H1 (cell line): ENCODE data around the gene NSUN4. TPM values are rescaled to one million over a fixed set of nuclear protein-coding genes. Genes with fewer than 3 reads are reported as not detected.

Experiments
- ASH2L ChIP-seq: fragments of 200-600, 300-600 bp; sonication (generic); IDR thresholded peaks from one replicate; pipeline ENCODE4 v1.7.1; 2017; ENCODE audit warnings: low read length
- ATF2 ChIP-seq: IDR thresholded peaks from 2 replicates; pipeline ENCODE4 v1.6.1; 2012; ENCODE audit warnings: low read length, inconsistent platforms
- BRCA1 ChIP-seq: IDR thresholded peaks from 2 replicates; pipeline ENCODE4 v1.6.1; 2012; ENCODE audit warnings: low read depth, low read length, improper control_type of control experiment
- CBX5 ChIP-seq: fragments of 300-800, 300-1000 bp; sonication (generic); IDR thresholded peaks from 2 replicates; pipeline ENCODE4 v1.7.1; 2016; ENCODE audit warnings: antibody characterized with exemption, low read length, low read depth
- CEBPB ChIP-seq: IDR thresholded peaks from 2 replicates; pipeline ENCODE4 v1.6.1; 2012; ENCODE audit warnings: low read depth, low read length
- CTCF ChIP-seq, 3 experiments: IDR thresholded peaks; 1 replicate in 2 of 3; 2 replicates in 1 of 3; pipeline versions ENCODE4 v1.5.1 to v1.6.1; 2011; ENCODE audit warnings: low read length in 3 of 3, mild to moderate bottlenecking in 3 of 3, inconsistent platforms in 2 of 3, low read depth in 1 of 3, moderate library complexity in 1 of 3; ENCODE audit not compliant: insufficient read depth in 1 of 3; ENCODE audit errors: control extremely low read depth in 1 of 3
- EP300 ChIP-seq, 2 experiments: IDR thresholded peaks; 1 replicate in 1 of 2; 2 replicates in 1 of 2; pipeline ENCODE4 v1.6.1; 2011 to 2012; ENCODE audit warnings: low read depth in 2 of 2, low read length in 2 of 2, mild to moderate bottlenecking in 2 of 2, borderline replicate concordance in 1 of 2, inconsistent platforms in 1 of 2, moderate library complexity in 1 of 2
- GTF2F1 ChIP-seq: IDR thresholded peaks from 2 replicates; pipeline ENCODE4 v1.6.1; 2012; ENCODE audit warnings: low read depth, low read length, improper control_type of control experiment, borderline replicate concordance
- HDAC2 ChIP-seq, 2 experiments: fragments of 300-600 bp in 1 of 2; sonication (generic) in 1 of 2; IDR thresholded peaks; 2 replicates each; pipeline ENCODE4 v1.6.1; 2011 to 2012; ENCODE audit warnings: low read depth in 2 of 2, low read length in 2 of 2, mild to moderate bottlenecking in 2 of 2, moderate library complexity in 2 of 2, borderline replicate concordance in 1 of 2, inconsistent platforms in 1 of 2
- HDAC6 ChIP-seq: IDR thresholded peaks from one replicate; pipeline ENCODE4 v1.7.1; 2012; ENCODE audit warnings: low read depth, mild to moderate bottlenecking, inconsistent platforms, low read length, moderate library complexity
- NANOG ChIP-seq: IDR thresholded peaks from 2 replicates; pipeline ENCODE4 v1.6.1; 2011; ENCODE audit warnings: low read length, low read depth, mild to moderate bottlenecking, inconsistent platforms; ENCODE audit not compliant: insufficient read depth, poor library complexity, severe bottlenecking
- POLR2A ChIP-seq, 2 experiments: IDR thresholded peaks; 1 replicate in 1 of 2; 2 replicates in 1 of 2; pipeline ENCODE4 v1.6.1; 2011; ENCODE audit warnings: low read depth in 2 of 2, low read length in 2 of 2, mild to moderate bottlenecking in 2 of 2; ENCODE audit errors: control extremely low read depth in 1 of 2
- RAD21 ChIP-seq, 2 experiments: IDR thresholded peaks in 1 of 2; conservative IDR thresholded peaks in 1 of 2; 2 replicates each; pipeline ENCODE4 v1.6.1; 2011; ENCODE audit warnings: low read depth in 2 of 2, low read length in 2 of 2, improper control_type of control experiment in 1 of 2, inconsistent platforms in 1 of 2, mild to moderate bottlenecking in 1 of 2, moderate library complexity in 1 of 2
- RFX5 ChIP-seq: IDR thresholded peaks from 2 replicates; pipeline ENCODE4 v1.6.1; 2011; ENCODE audit warnings: low read depth, low read length, improper control_type of control experiment, borderline replicate concordance
- SIN3A ChIP-seq, 2 experiments: IDR thresholded peaks in 1 of 2; conservative IDR thresholded peaks in 1 of 2; 2 replicates each; pipeline ENCODE4 v1.6.1; 2011 to 2012; ENCODE audit warnings: low read length in 2 of 2, improper control_type of control experiment in 1 of 2, low read depth in 1 of 2, mild to moderate bottlenecking in 1 of 2
- SRF ChIP-seq: IDR thresholded peaks from 2 replicates; pipeline ENCODE4 v1.6.1; 2011; ENCODE audit warnings: mild to moderate bottlenecking, low read depth, low read length, moderate library complexity
- TAF7 ChIP-seq: optimal IDR thresholded peaks from 2 replicates; pipeline ENCODE3; 2011; ENCODE audit warnings: low read depth, mild to moderate bottlenecking, inconsistent platforms, low read length, moderate library complexity, borderline replicate concordance
- TEAD4 ChIP-seq: IDR thresholded peaks from 2 replicates; pipeline ENCODE4 v1.6.1; 2012; ENCODE audit warnings: low read depth, low read length, inconsistent platforms, mixed read lengths
- polyA plus RNA-seq, 7 experiments: library from polyadenylated mRNA; depleted of rRNA in 3 of 7; stranded (reverse) in 5 of 7; unstranded in 2 of 7; fragments of >200 nt in 5 of 7; fragments of 200-250 nt in 2 of 7; gene quantifications; 1 replicate in 5 of 7; 2 replicates in 1 of 7; 4 replicates in 1 of 7; pipeline versions ENCODE4 v1.2.1 to v1.2.3, GENCODE V29; 2011 to 2013; ENCODE audit warnings: missing spikeins in 2 of 7, mixed read lengths in 2 of 7
- total RNA-seq: library from RNA; stranded (reverse); fragmentation: NEBNext Ultra II Directional; extraction: Animal tissue kit (Norgen Biotek cat#: 25700); gene quantifications from 2 replicates; pipeline ENCODE4 v1.2.1, GENCODE V29; 2021

The NSUN4 gene
- total and polyA plus RNA-seq, 2 of the 8 experiments (the other 6 are each of a cell fraction or from before 2014, with no cell fraction given): 9.7 to 15.7 TPM

GRCh38 chr1:46301808-46302640 is 38.6 kb upstream of the NSUN4 start (continued):
- TF ChIP-seq CBX5: no peak
- TF ChIP-seq RAD21 (IDR thresholded peaks at IDR 0.05 in 1 of 2, conservative IDR thresholded peaks at IDR 0.05 in 1 of 2; ENCODE audit: low read depth in 2 of 2, low read length in 2 of 2): peak; percentile 1 to 44; a peak in 3 of 4 replicates
- no peak; a peak in 1 of 3 replicates for TF ChIP-seq POLR2A (IDR thresholded peaks at IDR 0.05; ENCODE audit: control extremely low read depth in 1 of 2, low read depth in 2 of 2, low read length in 2 of 2)
- TF ChIP-seq CEBPB: no peak
- TF ChIP-seq TAF7: no peak
- no peak for TF ChIP-seq TEAD4
- TF ChIP-seq CTCF (IDR thresholded peaks at IDR 0.05; ENCODE audit: control extremely low read depth in 1 of 3, insufficient read depth in 1 of 3, low read depth in 1 of 3, low read length in 3 of 3): peak in 2 of 3 experiments; percentile 11 to 28; a peak in 3 of 4 replicates
- no peak for TF ChIP-seq SRF
- no peak for TF ChIP-seq BRCA1
- TF ChIP-seq HDAC6: no peak
- no peak for TF ChIP-seq RFX5
- TF ChIP-seq SIN3A (conservative IDR thresholded peaks at IDR 0.05 in 1 of 2, IDR thresholded peaks at IDR 0.05 in 1 of 2; ENCODE audit: low read depth in 1 of 2, low read length in 2 of 2): peak; percentile 1 to 25; a peak in 1 of 4 replicates
- TF ChIP-seq NANOG: peak; percentile 11
- TF ChIP-seq EP300 (IDR thresholded peaks at IDR 0.05; ENCODE audit: borderline replicate concordance in 1 of 2, low read depth in 2 of 2, low read length in 2 of 2): no peak
- 0 out of 4 replicates have a peak, but pooled peaks of 1 of the 2 experiments have one; percentile 17 for TF ChIP-seq HDAC2 (IDR thresholded peaks at IDR 0.05; ENCODE audit: borderline replicate concordance in 1 of 2, low read depth in 2 of 2, low read length in 2 of 2)
- TF ChIP-seq GTF2F1: no peak
- TF ChIP-seq ASH2L: no peak
- TF ChIP-seq ATF2: no peak
- TF ChIP-seq, all 59 proteins: peak for 8
